ENCODE results near the gene CYB5R3. TPM values are rescaled to one million over a fixed set of nuclear protein-coding genes. Genes with fewer than 3 reads are reported as not detected.

CYB5R3 gene
- total RNA-seq, 4 donors from 2014 or later = 122 to 182 (median 152) TPM

GRCh38 chr22:42693055-42693762 is 44.0 kb upstream of the CYB5R3 start:
- no peak for DNase-seq (ENCODE audit: low spot score in 2 of 2)
- TF ChIP-seq CTCF (IDR thresholded peaks at IDR 0.05) = no peak
- 92 to 97% methylated on average over 44 to 48 of the region's 51 CpGs for WGBS, 2 donors
- intact Hi-C loops (cut with DNase I; ENCODE audit: low total_unique reads) = no loop called here
- H3K4me3 ChIP-seq (ENCODE audit: low read depth, poor library complexity, severe bottlenecking) = no peak overlapping the region

- intact Hi-C loops (cut with DNase I; ENCODE audit: low total_unique reads) = no loop called here
- 84 to 85% methylated on average over 31 of the region's 32 CpGs for WGBS, 2 donors
- no peak overlapping the region for H3K4me3 ChIP-seq (ENCODE audit: low read depth, poor library complexity, severe bottlenecking)
Observed at GRCh38 chr22:42692239-42693054, 43.3 kb upstream of the CYB5R3 start.

GRCh38 chr22:42691440-42691839 is 42.2 kb upstream of the CYB5R3 start:
- H3K4me3 ChIP-seq (ENCODE audit: low read depth, poor library complexity, severe bottlenecking) = no peak overlapping the region
- intact Hi-C loops (cut with DNase I; ENCODE audit: low total_unique reads) = no loop called here
- no peak for TF ChIP-seq POLR2A (IDR thresholded peaks at IDR 0.05)
- TF ChIP-seq CTCF (IDR thresholded peaks at IDR 0.05) = no peak
- no peak for DNase-seq (ENCODE audit: low spot score in 2 of 2)
- 57 to 58% methylated on average over 10 of the region's 10 CpGs for WGBS, 2 donors

More at GRCh38 chr22:42692239-42693054, 43.3 kb upstream of the CYB5R3 start:
- TF ChIP-seq CTCF (IDR thresholded peaks at IDR 0.05) = no peak
- DNase-seq (ENCODE audit: low spot score in 2 of 2) = no peak

- peak; percentile 89 to 97 for DNase-seq (ENCODE audit: low spot score in 2 of 2)
- intact Hi-C loops (cut with DNase I; ENCODE audit: low total_unique reads) = no loop called here
- TF ChIP-seq CTCF (IDR thresholded peaks at IDR 0.05) (no peak), POLR2A (IDR thresholded peaks at IDR 0.05) (no peak)
- 14 to 30% methylated on average over 21 to 23 of the region's 25 CpGs for WGBS, 2 donors
- no peak overlapping the region for H3K4me3 ChIP-seq (ENCODE audit: low read depth, poor library complexity, severe bottlenecking)
Observed at GRCh38 chr22:42688241-42689211, 39.3 kb upstream of the CYB5R3 start.

- 74 to 76% methylated on average over 14 of the region's 14 CpGs for WGBS, 2 donors
- no peak overlapping the region for H3K4me3 ChIP-seq (ENCODE audit: low read depth, poor library complexity, severe bottlenecking)
- intact Hi-C loops (cut with DNase I; ENCODE audit: low total_unique reads) = no loop called here
- no peak for TF ChIP-seq CTCF (IDR thresholded peaks at IDR 0.05)
- TF ChIP-seq POLR2A (IDR thresholded peaks at IDR 0.05) = no peak
- no peak for DNase-seq (ENCODE audit: low spot score in 2 of 2)
Observed at GRCh38 chr22:42686756-42687491, 37.7 kb upstream of the CYB5R3 start.
